ENCODE results near the gene TEAD3. TPM values are rescaled to one million over a fixed set of nuclear protein-coding genes. Genes with fewer than 3 reads are reported as not detected.
A peak's percentile ranks its signal among the peaks of the same experiment; 100 is the strongest.

TEAD3 gene
- total and polyA plus RNA-seq, 11 donors, result 25.8 to 54.3 (median 35.2) TPM

- 72 to 85% (median 81%) methylated on average over 8 of the region's 8 CpGs for WGBS, 4 donors
- H3K27me3 ChIP-seq, result no peaks in the 10 kb centered on the region
- TF ChIP-seq CTCF (IDR thresholded peaks at IDR 0.05), result no peak
- ATAC-seq (no peak), DNase-seq (no peak)
- no peak overlapping the region for H3K4me3 ChIP-seq
- H3K36me3 ChIP-seq, result peaks cover 0 to 67% (median 27%) of the 10 kb centered on the region in 9 donors
- H3K4me1 ChIP-seq, result peaks cover 0 to 29% (median 11%) of the 10 kb centered on the region in 12 donors
- H3K9me3 ChIP-seq, result no peaks in the 10 kb centered on the region
- intact Hi-C loops (cut with DNase I), result no loop called here
- peak overlapping the region in 1 of 12 donors; percentile 100 for H3K27ac ChIP-seq
These were observed 15.7 kb downstream of the TEAD3 start for GRCh38 chr6:35481226-35481625.

DNA sequence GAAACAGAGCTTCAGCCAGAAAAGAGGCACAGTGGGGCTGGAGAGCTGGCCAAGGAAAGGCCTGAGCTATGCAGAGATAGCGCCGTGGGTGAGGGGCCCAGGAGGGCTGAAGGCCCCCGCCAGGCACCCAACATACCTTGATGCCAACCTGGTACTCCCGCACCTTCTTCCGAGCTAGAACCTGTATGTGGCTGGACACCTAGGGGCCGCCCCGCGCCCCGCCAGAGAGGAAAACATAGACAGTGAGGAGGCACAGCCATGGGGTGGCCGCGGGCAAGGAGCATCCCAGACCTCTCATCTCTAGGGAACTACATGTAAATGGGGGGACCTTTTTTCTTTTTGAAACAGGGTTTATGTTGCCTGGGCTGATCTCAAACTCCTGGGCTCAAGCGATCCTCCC lies 16.7 kb downstream of the TEAD3 start:
- TF ChIP-seq CTCF (IDR thresholded peaks at IDR 0.05), result no peak
- no peak for TF ChIP-seq POLR2A (IDR thresholded peaks at IDR 0.05)
- no peaks in the 10 kb centered on the region for H3K27me3 ChIP-seq
- peaks cover 0 to 19% (median 6%) of the 10 kb centered on the region in 12 donors for H3K4me1 ChIP-seq
- peaks cover 0 to 75% (median 33%) of the 10 kb centered on the region in 9 donors for H3K36me3 ChIP-seq
- H3K27ac ChIP-seq, result peak overlapping the region in 1 of 12 donors; percentile 100
- DNase-seq (no peak), ATAC-seq (no peak)
- intact Hi-C loops (cut with DNase I), result no loop called here
- WGBS, 4 donors, result 93 to 95% (median 95%) methylated on average over 12 of the region's 12 CpGs
- H3K4me3 ChIP-seq, result no peak overlapping the region
- H3K9me3 ChIP-seq, result no peaks in the 10 kb centered on the region

GRCh38 chr6:35478259-35478658 lies 18.6 kb downstream of the TEAD3 start:
- H3K4me3 ChIP-seq, result no peak overlapping the region
- peaks cover 0 to 85% (median 49%) of the 10 kb centered on the region in 9 donors for H3K36me3 ChIP-seq
- no peak for TF ChIP-seq CTCF (IDR thresholded peaks at IDR 0.05)
- no peak for TF ChIP-seq POLR2A (IDR thresholded peaks at IDR 0.05)
- peak in 1 of 5 donors; percentile 6 for DNase-seq
- 87 to 93% (median 89%) methylated on average over 7 of the region's 7 CpGs for WGBS, 4 donors
- no peak for ATAC-seq
- H3K4me1 ChIP-seq, result peaks cover 0 to 14% (median 3%) of the 10 kb centered on the region in 12 donors
- H3K9me3 ChIP-seq, result no peaks in the 10 kb centered on the region
- no peaks in the 10 kb centered on the region for H3K27me3 ChIP-seq
- intact Hi-C loops (cut with DNase I), result no loop called here
- H3K27ac ChIP-seq, result no peak overlapping the region

DNA sequence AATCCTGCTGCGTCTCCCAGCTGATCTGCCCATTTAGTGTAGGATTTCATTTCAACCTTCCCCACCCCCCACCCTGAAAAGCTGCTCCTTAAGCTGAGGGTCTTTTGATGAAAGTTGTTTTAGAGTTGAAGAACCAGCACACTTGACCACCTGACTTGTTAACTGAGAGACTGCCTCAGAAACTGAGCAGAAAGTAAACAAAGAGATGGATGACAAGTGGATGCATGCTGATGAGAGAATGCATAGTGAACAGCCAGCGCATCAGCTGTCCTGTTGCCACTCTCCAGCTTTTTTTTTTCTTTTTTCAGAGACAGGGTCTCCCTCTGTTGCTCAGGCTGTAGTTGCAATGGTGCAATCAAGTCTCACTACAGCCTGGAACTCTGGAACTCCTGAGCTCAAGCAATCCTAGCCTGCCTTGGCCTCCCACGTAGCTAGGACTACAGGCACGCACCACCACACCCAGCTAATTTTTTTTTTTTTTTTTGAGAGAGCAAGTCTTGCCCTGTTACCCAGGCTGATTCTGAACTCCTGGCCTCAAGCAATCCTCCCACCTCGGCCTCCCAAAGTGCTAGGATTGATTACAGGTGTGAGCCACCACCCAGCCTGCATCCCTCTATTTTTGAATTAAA lies 19.2 kb downstream of the TEAD3 start:
- DNase-seq (peak in 1 of 5 donors; percentile 7), ATAC-seq (no peak)
- Histone ChIP-seq H3K9me3 (no peaks in the 10 kb centered on the region), H3K4me3 (no peak overlapping the region), H3K27ac (no peak overlapping the region), H3K36me3 (peaks cover 0 to 85% (median 53%) of the 10 kb centered on the region in 9 donors), H3K4me1 (peaks cover 0 to 14% (median 3%) of the 10 kb centered on the region in 12 donors), H3K27me3 (no peaks in the 10 kb centered on the region)
- 91 to 97% (median 95%) methylated on average over 5 of the region's 5 CpGs for WGBS, 4 donors
- TF ChIP-seq CTCF (IDR thresholded peaks at IDR 0.05), result no peak
- no peak for TF ChIP-seq POLR2A (IDR thresholded peaks at IDR 0.05)
- intact Hi-C loops (cut with DNase I), result no loop called here
